Right atrium auricular region (tissue), 2 donors: Measurements from ENCODE around the gene TMX4. TPM values are rescaled to one million over a fixed set of nuclear protein-coding genes. Genes with fewer than 3 reads are reported as not detected.
A peak's percentile ranks its signal among the peaks of the same experiment; 100 is the strongest.

Experiments used
- DNase-seq: peaks from one replicate; pipeline ENCODE4 v3.0.0-alpha.2; 2019; ENCODE audit warnings: low spot score
- H3K27ac ChIP-seq, 2 donors: fragments of 200-600 bp; sonication (generic); 1 replicate in 1 of 2; 2 replicates in 1 of 2; pipeline ENCODE4 v1.5.1; 2016 to 2019
- H3K27me3 ChIP-seq, 2 donors: fragments of 200-600 bp; sonication (generic); one replicate each; pipeline versions ENCODE4 v1.5.1 to v1.6.0; 2017 to 2019
- H3K36me3 ChIP-seq: fragments of 200-600 bp; sonication (generic); one replicate; pipeline ENCODE4 v1.5.1; 2016
- H3K4me1 ChIP-seq, 2 donors: fragments of 200-600 bp; sonication (generic); one replicate each; pipeline versions ENCODE4 v1.5.1 to v1.6.0; 2017 to 2019
- H3K4me3 ChIP-seq, 2 donors: fragments of 200-600 bp; sonication (generic); 1 replicate in 1 of 2; 2 replicates in 1 of 2; pipeline ENCODE4 v1.5.1; 2017 to 2019; ENCODE audit warnings: mild to moderate bottlenecking in 1 of 2, moderate library complexity in 1 of 2
- H3K9me3 ChIP-seq, 2 donors: fragments of 200-600 bp; sonication (generic); one replicate each; pipeline ENCODE4 v1.5.1; 2019
- total RNA-seq, 2 donors: library from RNA; depleted of rRNA; stranded (reverse); fragments of >200 nt; gene quantifications; one replicate each; pipeline ENCODE4 v1.1.0, GENCODE V29; 2016
- TF ChIP-seq, protein P1 (sequence below), 2 donors: fragments of 200-600 bp; sonication (generic); IDR thresholded peaks; one replicate each; pipeline ENCODE4 v1.5.1; 2019; ENCODE audit warnings: antibody characterized with exemption in 2 of 2

TMX4 gene
- total RNA-seq, 2 donors from 2014 or later, result 90.4 to 191 TPM

DNA sequence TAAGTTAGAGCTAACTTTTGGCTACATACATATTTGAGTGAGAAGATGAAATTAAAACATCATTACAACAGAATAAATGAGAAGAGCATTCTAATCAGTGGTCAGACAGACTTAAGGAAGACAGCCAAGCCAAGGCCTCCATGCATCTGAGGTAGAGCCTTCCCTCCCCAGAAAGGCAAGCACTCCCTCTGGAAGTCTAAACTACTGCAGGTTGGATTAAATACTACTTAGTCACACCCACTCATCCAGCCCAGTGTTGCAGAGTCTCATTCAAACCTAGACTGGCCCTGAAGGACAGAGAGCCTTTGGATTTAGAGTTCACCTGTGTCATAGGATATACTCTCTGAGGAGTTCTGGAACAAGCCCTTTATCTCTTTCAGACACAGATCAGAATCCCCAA lies 29.2 kb downstream of the TMX4 start:
- no peak for DNase-seq
- TF ChIP-seq, protein P1, sequence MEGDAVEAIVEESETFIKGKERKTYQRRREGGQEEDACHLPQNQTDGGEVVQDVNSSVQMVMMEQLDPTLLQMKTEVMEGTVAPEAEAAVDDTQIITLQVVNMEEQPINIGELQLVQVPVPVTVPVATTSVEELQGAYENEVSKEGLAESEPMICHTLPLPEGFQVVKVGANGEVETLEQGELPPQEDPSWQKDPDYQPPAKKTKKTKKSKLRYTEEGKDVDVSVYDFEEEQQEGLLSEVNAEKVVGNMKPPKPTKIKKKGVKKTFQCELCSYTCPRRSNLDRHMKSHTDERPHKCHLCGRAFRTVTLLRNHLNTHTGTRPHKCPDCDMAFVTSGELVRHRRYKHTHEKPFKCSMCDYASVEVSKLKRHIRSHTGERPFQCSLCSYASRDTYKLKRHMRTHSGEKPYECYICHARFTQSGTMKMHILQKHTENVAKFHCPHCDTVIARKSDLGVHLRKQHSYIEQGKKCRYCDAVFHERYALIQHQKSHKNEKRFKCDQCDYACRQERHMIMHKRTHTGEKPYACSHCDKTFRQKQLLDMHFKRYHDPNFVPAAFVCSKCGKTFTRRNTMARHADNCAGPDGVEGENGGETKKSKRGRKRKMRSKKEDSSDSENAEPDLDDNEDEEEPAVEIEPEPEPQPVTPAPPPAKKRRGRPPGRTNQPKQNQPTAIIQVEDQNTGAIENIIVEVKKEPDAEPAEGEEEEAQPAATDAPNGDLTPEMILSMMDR (IDR thresholded peaks at IDR 0.05), result no peak
- Histone ChIP-seq H3K27ac (no peak overlapping the region), H3K27me3 (no peaks in the 10 kb centered on the region), H3K4me1 (no peaks in the 10 kb centered on the region), H3K4me3 (no peak overlapping the region), H3K36me3 (peaks cover 21% of the 10 kb centered on the region), H3K9me3 (peaks cover 0 to 11% of the 10 kb centered on the region in 2 donors)

DNA sequence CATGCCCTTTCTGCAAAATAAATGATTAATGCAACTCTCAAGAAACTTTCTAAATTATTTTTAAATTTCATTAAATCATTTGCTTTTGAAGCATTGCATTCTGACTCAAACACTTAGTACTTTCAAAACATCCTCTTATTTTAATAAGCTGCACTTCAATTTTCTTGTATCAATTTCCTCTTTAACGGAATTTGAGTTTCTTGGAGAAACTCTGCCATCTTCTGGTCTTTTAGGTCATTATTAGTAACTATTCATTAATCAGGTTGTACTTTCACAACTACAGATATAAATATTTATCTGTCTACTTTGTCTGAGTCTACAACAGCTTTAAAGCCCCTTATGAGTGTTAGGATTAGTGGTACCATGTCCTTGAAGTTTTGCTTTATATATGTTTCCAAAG lies 30.2 kb downstream of the TMX4 start:
- Histone ChIP-seq H3K4me3 (no peak overlapping the region), H3K9me3 (peaks cover 0 to 9% of the 10 kb centered on the region in 2 donors), H3K27me3 (no peaks in the 10 kb centered on the region), H3K27ac (no peak overlapping the region), H3K36me3 (peaks cover 15% of the 10 kb centered on the region), H3K4me1 (no peaks in the 10 kb centered on the region)
- TF ChIP-seq, protein P1 (IDR thresholded peaks at IDR 0.05), result peak in 1 of 2 donors; percentile 19
- DNase-seq, result no peak

DNA sequence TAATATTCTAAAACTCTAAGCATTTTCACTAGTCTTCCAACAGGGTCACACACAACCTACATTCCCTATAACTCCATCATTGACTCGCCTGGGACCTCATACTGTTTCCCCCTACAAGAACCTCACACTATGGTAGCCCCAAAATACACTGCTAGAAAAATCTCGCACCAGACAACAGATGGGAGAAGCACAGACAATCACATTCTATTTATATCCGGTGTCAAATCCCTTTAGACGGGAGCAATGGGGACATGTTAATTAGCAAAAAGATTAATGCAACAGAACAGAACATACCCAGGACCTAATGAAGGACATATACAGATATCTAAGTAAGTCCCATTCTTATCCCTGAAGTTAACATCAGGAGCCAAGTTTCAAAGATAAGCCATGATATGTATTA lies 33.6 kb downstream of the TMX4 start:
- Histone ChIP-seq H3K27me3 (no peaks in the 10 kb centered on the region), H3K27ac (peak overlapping the region in 1 of 2 donors; percentile 1), H3K4me1 (no peaks in the 10 kb centered on the region), H3K36me3 (peaks cover 25% of the 10 kb centered on the region), H3K9me3 (no peaks in the 10 kb centered on the region), H3K4me3 (no peak overlapping the region)
- DNase-seq, result no peak
- TF ChIP-seq, protein P1 (IDR thresholded peaks at IDR 0.05), result no peak

DNA sequence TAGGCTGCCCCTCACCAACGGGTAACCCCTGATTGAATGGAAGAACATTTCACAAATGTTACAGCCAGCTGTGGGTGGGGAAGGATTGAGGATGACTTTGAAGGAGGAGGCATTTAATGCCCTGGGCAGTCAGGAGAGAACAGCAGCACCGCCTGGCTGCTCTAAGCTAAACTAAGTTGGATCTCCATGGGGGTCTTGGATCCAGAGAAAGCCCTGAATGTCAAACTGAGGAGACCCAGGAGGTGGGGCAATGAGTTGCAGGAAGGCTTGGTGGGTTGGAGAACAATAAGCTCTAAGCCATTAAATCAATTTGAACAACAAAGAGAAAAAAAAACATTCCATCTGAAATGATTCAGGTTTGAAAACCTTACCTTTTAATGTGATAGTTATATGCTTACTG lies 35.4 kb downstream of the TMX4 start:
- TF ChIP-seq, protein P1 (IDR thresholded peaks at IDR 0.05), result no peak
- peaks cover 32% of the 10 kb centered on the region for H3K36me3 ChIP-seq
- H3K4me1 ChIP-seq, result no peaks in the 10 kb centered on the region

DNA sequence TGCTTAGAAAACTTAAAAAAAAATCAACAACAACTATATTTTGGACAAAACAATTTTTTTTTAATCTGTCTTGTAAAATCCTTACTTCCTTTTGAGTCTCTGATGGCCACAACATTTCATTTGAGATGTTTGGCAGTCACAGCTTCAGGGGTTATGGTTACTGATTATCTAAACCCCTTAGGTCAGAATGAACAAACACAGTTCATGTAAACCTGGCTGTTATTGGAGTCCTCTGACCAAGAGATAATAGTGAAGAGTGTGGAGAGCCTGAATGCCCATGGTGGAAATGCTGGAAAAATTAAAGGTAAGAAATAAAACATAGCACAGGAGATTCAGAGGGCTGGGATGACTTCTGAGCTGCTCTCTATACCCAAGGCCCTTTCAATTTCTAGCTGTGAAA lies 38.2 kb downstream of the TMX4 start:
- H3K36me3 ChIP-seq, result peaks cover 32% of the 10 kb centered on the region

More for the DNA sequence above, 35.4 kb downstream of the TMX4 start:
- Histone ChIP-seq H3K27ac (peak overlapping the region in 1 of 2 donors; percentile 8), H3K9me3 (no peaks in the 10 kb centered on the region), H3K4me3 (no peak overlapping the region), H3K27me3 (no peaks in the 10 kb centered on the region)
- no peak for DNase-seq

More for the DNA sequence above, 38.2 kb downstream of the TMX4 start:
- Histone ChIP-seq H3K4me1 (no peaks in the 10 kb centered on the region), H3K4me3 (no peak overlapping the region), H3K27me3 (no peaks in the 10 kb centered on the region), H3K27ac (no peak overlapping the region), H3K9me3 (no peaks in the 10 kb centered on the region)
- no peak for DNase-seq
- TF ChIP-seq, protein P1 (IDR thresholded peaks at IDR 0.05), result no peak
